ENCODE measurements around the gene PTBP3.

DNA sequence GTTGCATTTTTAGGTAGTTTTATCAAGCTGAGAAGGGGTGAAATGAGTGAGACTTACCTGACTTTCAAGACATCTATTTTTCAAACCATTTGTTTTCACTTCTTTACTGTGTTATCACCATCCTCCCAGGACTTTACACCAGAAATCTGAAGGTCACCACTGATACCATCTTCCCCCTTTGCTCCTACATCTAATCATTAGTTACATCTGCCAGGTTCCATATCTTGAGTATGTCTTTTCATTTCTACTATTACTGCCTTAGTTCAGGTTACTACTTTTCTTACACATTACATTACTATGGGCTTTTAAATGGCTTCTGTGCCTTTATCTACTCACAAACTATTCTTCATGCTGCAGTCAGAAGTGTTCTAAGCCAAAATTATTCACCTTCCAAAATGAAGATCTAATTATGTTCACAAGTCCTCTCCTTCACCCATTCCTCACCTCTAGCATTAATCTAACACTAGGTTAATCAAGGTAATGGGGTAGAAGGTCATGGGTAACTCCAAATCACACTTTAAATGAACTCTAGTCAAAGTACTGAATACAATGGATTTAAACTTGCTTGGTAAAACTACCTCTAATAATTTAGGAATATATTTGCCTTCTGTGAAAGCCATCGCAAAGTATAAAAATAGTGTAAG, 44.4 kb upstream of the PTBP3 start:
- TF ChIP-seq CTCF (conservative IDR thresholded peaks at IDR 0.05; ENCODE audit: low read depth, low read length) (no peak), EZH2 (IDR thresholded peaks at IDR 0.05; ENCODE audit: borderline replicate concordance, low read depth, low read length, poor library complexity, severe bottlenecking) (no peak)
